Dermis microvascular lymphatic vessel endothelial cell (primary cell): ENCODE results near the gene RLBP1. TPM values are rescaled to one million over a fixed set of nuclear protein-coding genes. Genes with fewer than 3 reads are reported as not detected.

Experiments
- DNase-seq, 2 donors: peaks; one replicate each; pipeline versions ENCODE4 v3.0.0 to v3.0.0-alpha.2; 2010; ENCODE audit warnings: low read depth in 2 of 2
- total RNA-seq: library from RNA; depleted of rRNA; stranded (reverse); fragments of >200 nt; gene quantifications from 2 replicates; pipeline ENCODE4 v1.2.1, GENCODE V29; 2014

RLBP1 gene
- total RNA-seq, 1 donor from 2014 or later = not detected

- DNase-seq = peak; percentile 30 to 72
Observed at GRCh38 chr15:89206908-89207331, 14.5 kb downstream of the RLBP1 start.

DNA sequence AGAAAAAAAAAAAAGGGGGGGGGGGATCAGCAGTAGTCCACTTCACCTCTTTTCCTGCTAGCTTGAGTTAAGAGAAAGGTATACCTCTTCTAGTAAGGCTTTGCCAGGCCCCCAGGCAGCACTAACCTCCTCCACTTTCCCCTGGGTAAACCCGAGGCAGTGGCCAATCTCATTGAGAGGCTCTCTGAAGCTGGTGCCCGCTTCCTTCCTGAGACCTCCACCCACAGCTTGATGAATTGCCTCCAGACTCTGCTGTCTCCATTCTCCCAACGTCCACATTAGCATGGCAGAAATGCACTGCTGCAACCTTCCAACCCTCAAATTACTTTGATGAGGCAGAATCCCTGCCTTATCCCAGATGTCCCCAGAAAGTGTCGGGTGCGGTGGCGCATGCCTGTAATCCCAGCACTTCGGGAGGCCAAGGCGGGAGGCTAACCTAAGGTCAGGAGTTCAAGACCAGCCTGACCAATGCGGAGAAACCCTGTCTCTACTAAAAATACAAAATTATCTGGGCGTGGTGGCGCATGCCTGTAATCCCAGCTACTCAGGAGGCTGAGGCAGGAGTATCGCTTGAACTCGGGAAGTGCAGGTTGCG is 15.3 kb downstream of the RLBP1 start:
- no peak for DNase-seq

- DNase-seq = no peak
Observed at GRCh38 chr15:89203705-89204273, 17.6 kb downstream of the RLBP1 start.

DNA sequence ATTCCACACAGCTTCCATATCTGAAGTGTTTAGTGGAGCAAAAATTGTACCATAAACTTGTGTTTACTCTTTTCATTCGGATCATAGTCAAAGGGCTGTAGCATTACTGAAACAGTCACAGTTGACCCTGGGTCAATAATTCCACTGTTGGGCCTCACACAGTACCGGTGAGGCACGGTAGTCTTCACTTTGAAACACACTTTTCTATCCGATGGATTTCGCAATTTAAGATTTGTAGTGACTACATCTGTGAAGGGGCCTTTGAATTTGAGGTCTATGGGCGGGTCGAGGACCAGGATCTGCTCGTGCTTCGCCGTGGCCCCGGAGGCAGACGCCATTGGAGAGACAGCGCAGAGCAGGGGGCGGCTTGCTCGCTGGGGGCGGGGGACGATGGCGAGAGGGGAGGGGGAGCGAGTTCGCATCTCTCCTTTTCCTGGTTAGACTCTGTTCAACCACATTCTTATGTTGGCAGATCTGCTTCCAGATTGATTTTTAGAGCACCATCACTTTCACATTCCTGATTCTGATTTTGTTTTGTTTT is 19.8 kb downstream of the RLBP1 start:
- no peak for DNase-seq

- no peak for DNase-seq
Observed at GRCh38 chr15:89200182-89200581, 21.2 kb downstream of the RLBP1 start.

DNA sequence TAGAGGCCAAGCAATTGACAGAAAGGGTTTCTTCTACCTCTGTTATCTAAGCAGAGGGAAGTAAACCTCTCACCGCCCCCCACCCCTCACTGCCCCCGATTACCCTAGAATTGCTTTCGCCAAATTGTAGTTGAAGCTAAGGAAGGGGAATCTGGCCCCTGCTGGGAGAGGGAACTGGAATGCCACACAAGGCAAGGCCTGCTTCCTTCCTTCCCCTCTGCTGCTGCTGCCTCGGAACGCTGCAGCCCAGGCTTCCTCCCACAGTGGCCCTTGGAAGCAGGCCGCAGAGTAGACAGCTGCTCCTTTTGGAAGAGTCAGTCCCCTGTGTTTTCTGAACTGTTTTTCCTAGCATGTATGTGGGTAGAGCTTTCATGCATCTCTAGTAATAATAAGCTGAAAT is 21.6 kb downstream of the RLBP1 start:
- DNase-seq = peak in 1 of 2 donors; percentile 20

- DNase-seq = no peak
Observed at GRCh38 chr15:89198934-89199333, 22.4 kb downstream of the RLBP1 start.

GRCh38 chr15:89198196-89198595 is 23.2 kb downstream of the RLBP1 start:
- DNase-seq = no peak

- peak; percentile 23 to 40 for DNase-seq
Observed at GRCh38 chr15:89197503-89197971, 23.8 kb downstream of the RLBP1 start.

- DNase-seq = peak in 1 of 2 donors; percentile 28
Observed at GRCh38 chr15:89196994-89197393, 24.4 kb downstream of the RLBP1 start.

DNA sequence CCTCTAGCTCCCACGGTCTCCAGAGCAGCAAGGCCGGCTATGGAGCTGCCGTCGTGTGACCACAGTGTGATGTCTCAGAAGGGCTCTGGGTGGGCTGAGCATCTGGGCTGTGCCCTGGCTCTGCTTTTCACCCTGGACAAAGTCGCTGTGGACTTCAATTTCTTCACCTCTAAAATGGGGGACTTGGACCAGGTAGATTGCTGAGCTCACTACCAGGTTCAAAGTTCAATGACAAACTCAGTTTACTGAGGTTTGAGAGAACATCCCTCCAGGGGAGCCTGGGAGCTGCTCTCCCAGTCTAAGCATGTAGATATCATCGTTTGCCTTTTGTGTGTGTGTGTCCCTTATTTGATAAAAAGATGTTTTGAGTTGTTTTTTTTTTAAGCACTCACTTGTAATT is 25.1 kb downstream of the RLBP1 start:
- DNase-seq = no peak

- DNase-seq = no peak
Observed at GRCh38 chr15:89195836-89196235, 25.5 kb downstream of the RLBP1 start.

DNA sequence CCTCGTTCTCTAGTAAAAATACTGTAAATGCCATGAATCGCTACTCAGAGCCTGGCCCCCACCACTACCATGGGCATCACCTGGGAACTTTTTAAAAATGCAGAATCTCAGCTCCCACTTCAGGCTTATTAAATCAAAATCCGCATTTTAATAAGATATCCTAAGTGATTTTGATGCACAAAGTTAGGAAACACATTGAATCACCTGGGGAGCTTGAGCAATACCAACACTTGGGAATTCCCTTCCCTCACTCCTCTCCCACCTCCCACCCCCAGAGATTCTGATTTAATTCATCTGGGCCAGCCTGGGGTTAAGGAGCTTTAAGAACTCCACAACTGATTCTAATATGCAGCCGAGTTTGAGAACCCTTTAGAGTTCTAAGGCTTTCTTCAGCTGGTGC is 26.8 kb downstream of the RLBP1 start:
- DNase-seq = no peak

GRCh38 chr15:89192766-89193165 is 28.6 kb downstream of the RLBP1 start:
- peak; percentile 84 to 85 for DNase-seq

DNA sequence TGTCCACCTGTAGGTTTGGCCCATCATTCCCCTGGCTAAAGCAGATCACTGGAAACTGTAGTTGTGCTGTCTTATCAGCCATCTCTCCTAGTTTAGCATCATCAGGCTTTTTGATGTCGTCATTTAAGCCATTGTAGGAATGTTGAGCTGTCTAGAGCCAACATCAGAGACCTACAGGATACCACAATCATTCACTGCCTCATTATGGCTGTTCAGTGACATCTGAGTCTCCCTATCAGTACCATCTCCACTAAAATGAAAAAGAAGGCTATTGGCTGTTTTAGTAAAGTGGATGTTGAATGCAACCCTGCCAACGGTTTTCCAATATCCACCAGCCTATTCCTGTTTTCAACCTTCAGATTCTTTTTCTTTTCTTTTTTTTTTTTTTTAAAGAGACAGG is 29.2 kb downstream of the RLBP1 start:
- peak; percentile 19 to 38 for DNase-seq

DNA sequence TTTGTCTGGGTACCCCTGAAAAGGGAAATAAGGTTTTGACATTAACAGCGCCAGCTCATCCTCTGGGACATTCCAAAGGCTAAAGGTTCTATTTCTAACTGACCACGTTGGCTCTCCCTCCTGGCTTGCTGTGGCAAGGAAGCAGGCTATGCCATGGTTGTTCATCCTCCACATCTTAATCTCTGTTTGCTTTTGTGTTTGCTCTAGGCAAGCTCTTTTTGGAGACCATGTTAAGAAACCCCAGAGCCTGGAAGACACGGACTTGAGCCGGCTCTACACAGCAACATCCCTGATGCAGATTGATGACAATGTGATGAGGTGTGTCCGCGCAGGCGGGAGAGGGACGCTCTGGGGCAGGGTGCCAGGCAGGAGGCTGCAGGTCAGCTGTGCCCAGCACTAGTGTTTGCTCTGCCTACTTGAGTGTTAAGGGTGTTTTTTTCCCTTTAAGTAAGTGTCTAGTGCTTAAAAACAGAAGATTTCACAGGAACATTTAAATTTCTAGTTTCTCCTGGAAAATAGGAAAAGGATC is 33.3 kb downstream of the RLBP1 start:
- no peak for DNase-seq

GRCh38 chr15:89187301-89187985 is 33.9 kb downstream of the RLBP1 start:
- no peak for DNase-seq

- no peak for DNase-seq
Observed at GRCh38 chr15:89186803-89187202, 34.6 kb downstream of the RLBP1 start.

DNA sequence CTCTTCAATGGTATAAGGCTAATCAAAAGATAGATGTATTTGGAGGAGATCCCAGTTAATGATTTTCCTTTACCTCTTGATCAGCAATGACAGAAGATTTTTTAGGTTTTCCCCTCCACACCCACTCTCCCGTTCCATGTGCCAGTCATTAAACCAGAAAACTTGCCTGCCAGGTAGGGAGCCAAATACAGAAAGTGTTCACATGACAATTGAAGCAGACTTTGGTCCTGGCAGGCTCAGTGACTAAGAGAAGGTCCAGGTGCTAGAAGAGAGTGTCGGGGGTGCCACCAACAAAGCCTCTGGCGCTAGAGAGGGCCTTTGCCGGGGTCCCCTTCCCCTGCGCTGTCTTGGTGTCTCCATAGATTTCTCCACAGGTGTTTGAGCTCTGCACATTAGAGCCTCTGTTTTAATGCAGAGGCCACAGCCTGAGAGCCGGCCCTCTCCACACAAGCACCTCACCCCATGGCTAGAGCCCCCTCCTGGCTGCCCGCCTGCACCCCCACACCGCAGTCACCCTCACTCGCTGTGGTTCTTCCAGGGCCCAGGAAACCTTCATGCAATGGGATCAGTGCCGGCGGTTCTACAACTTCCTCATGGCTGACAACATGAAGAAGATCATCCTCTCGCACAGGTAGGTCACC is 36.4 kb downstream of the RLBP1 start:
- no peak for DNase-seq

- DNase-seq = no peak
Observed at GRCh38 chr15:89184357-89184756, 37.0 kb downstream of the RLBP1 start.

DNA sequence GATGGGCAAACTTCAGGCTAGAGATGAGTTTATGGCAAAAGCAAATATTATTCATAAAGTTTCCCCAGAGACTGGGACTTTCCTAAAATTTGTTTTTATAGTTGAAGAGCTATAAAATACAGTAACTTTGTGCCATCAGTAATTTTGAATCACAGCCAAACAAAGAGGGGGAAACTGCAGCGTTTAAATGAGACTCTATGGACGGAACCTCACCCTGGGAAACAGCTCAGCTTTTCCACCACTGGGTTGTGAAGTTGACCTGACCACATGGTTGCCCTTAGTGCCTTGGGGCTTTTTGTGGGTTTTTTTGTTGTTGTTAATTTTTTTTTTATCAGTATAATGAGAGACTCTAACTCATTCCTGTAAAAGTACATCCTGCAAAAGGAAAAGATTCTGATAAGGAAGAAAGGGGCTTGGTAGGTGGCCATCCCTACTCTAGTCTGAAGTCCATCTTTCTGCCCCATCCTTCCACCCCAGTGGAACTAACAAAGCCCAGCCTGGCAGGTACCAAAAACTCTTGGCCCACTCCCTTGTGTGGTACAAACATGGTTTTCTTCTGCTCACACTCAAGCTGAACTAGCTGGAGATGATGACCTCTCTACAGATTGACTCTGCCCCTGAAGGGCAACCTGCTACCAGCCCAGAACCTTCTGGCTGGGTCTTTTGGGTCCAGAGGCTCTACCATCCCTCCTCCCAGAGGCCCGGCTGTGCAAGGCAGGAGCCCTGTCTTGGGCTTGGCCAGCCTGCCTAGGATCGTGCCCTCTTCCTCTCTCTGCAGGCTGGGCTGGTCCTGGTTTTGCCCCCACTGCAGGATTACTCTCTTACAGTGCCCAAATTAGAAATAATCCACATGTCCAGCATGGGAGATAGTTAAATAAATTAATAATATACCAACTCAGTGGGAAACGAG is 41.2 kb downstream of the RLBP1 start:
- DNase-seq = peak; percentile 76 to 87
